ENCODE data around the gene STXBP5L. TPM values are rescaled to one million over a fixed set of nuclear protein-coding genes. Genes with fewer than 3 reads are reported as not detected.
"Not testable (repeated sequence)": the region's sequence is repeated elsewhere in the genome, so short reads cannot be mapped to it uniquely, and the experiment has no call there.

Gene STXBP5L
- polyA plus RNA-seq, 3 donors: 0.13 TPM; not detected in 2

DNA sequence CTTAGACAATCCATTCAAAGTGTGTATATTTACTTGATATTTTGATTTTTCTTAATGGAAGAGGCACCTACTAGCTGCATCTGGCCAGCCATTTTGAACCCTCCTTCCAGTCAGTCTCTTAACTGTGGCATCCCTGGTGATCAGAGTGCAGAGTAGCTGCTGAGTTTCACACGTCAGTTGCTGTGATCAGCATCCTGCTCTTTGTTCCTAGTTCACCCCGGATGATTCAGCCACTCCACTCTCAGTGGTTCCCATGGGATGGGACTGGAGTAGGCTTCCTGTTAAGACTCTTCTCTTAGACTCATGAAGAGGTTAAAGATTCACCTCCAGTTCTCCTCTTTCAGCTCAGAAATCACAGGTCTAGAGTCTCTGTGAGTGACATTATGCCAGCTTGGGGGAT, 75.8 kb downstream of the STXBP5L start:
- WGBS, 3 donors: 22 to 38% (median 23%) methylated on average over 2 of the region's 2 CpGs
- H3K27ac ChIP-seq (ENCODE audit: low read depth, low read length): no peak overlapping the region

DNA sequence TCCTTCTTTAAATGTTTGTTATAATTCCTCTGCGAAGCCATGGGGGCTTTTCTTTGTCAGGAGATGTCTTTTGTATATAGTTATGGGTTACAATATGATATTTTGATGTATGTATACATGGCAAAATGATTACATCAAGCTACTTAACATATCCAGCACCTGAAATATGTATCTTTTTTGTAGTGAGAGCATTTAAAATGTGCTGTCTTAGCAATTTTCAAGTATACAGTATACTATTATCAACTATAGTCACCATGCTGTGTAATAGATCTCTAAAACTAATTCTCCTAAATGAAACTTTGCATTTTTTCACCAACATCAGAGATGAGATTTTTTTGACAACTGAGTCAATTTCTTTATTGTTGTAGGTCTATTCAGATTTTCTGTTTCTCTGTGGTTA, 77.2 kb downstream of the STXBP5L start:
- H3K27ac ChIP-seq (ENCODE audit: low read depth, low read length): no peak overlapping the region
- 65 to 79% (median 69%) methylated on average over 1 of the region's 1 CpG for WGBS, 3 donors

DNA sequence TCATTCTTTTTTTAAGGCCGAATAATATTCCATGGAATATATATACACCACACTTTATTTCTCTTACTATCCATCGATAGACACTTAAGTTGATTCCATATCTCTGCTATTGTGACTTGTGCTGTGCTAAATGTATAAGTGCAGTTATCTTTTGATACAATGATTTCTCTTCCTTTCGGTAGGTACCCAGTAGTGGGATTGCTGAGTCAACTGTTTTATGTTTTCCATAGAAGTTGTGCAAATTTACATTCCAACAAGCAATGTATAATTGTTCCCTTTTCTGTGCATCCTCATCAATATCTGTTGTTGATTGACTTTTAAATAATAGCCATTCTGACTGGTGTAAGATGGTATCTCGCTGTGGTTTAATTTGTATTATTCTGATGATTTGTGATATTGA, 81.0 kb downstream of the STXBP5L start:
- WGBS, 3 donors: 91 to 93% (median 92%) methylated on average over 4 of the region's 4 CpGs
- H3K27ac ChIP-seq (ENCODE audit: low read depth, low read length): no peak overlapping the region

DNA sequence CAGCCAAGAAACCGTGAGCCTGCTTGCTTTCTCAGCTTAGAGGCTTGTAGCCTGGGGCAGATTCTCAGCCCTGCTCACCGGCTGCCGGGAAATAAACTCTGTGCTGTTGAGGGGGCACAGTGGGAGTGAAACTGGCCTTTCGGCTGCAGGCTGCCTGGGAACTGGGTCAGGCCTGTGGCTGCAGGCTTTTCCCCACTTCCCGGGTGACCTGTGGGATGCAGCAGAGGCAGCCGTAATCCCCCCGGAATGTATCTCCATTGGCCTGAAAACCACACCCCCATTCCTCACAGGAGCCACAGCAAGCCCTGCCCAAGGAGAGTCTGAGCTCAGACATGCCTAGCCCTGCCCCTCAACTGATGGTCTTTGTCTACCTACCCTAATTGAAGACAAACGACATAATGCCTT, 110.9 kb downstream of the STXBP5L start:
- no peak overlapping the region for H3K27ac ChIP-seq (ENCODE audit: low read depth, low read length)
- WGBS, 3 donors: 79 to 95% (median 81%) methylated on average over 8 of the region's 8 CpGs

GRCh38 chr3:121063628-121064027, 155.6 kb downstream of the STXBP5L start:
- H3K27ac ChIP-seq (ENCODE audit: low read depth, low read length): no peak overlapping the region
- WGBS, 3 donors: 64 to 81% (median 74%) methylated on average over 6 of the region's 6 CpGs

DNA sequence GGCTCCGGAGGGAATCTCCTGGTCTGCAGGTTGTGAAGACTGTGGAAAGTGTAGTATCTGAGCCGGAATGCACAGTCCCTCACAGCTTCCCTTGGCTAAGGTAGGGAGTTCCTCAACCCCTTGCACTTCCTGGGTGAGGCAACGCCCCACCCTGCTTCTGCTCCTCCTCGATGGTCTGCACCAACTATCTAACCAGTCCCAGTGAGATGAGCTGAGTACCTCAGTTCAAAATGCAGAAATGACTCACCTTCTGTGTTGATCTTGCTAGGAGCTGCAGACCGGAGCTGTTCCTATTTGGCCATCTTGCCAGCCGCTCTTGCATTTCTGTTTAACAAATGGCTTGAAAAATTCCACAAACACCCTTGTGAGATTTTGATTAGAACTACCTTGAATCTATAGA, 156.1 kb downstream of the STXBP5L start:
- 81 to 84% (median 81%) methylated on average over 6 of the region's 6 CpGs for WGBS, 3 donors
- no peak overlapping the region for H3K27ac ChIP-seq (ENCODE audit: low read depth, low read length)

GRCh38 chr3:121072133-121072532, 164.1 kb downstream of the STXBP5L start:
- WGBS, 3 donors: 43 to 52% (median 48%) methylated on average over 6 of the region's 6 CpGs
- no peak overlapping the region for H3K27ac ChIP-seq (ENCODE audit: low read depth, low read length)

GRCh38 chr3:121073011-121073410, 165.0 kb downstream of the STXBP5L start:
- no peak overlapping the region for H3K27ac ChIP-seq (ENCODE audit: low read depth, low read length)
- WGBS, 3 donors: 85 to 87% (median 85%) methylated on average over 7 of the region's 7 CpGs

DNA sequence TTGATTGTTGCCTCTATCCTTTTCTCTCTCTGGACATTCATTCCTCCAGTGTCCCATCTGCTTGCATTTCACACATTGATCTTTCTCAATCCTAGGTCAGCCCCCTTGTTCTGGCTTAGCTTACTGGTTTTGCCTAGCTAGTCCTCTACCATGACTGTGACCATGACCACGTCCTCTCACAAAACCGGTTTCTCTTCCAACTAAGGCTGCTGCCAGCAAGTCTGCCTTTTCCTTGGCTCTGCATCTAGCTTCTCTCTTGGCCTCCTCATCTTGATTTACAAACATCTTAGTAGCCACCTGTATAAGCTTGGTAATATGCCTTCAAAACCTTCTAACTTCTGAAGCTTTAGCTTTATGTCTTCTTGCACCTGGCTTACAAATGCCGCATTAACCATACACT, 167.2 kb downstream of the STXBP5L start:
- H3K27ac ChIP-seq (ENCODE audit: low read depth, low read length): no peak overlapping the region
- WGBS, 3 donors: 82 to 94% (median 87%) methylated on average over 3 of the region's 3 CpGs

DNA sequence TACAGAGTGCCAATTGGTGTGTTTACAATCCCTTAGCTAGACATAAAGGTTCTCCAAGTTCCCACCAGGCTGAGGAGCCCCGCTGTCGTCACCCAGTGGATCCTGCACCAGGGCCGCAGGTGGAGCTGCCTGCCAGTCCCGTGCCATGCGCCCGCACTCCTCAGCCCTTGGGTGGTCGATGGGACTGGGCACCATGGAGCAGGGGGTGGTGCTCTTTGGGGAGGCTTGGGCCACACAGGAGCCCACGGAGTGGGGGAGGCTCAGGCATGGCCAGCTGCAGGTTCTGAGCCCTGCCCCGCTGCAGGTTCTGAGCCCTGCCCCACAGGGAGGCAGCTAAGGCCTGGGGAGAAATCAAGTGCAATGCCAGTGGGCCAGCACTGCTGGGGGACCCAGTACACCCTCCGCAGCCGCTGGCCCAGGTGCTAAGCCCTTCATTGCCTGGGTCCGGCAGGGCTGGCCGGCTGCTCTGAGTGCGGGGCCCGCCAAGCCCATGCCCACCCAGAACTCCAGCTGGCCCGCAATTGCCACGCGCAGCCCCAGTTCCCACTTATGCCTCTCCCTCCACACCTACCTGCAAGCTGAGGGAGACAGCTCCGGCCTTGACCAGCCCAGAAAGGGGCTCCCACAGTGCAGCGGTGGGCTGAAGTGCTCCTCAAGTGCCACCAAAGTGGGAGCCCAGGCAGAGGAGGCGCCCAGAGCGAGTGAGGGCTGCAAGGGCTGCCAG, 170.5 kb downstream of the STXBP5L start:
- 92 to 95% (median 93%) methylated on average over 20 to 22 of the region's 22 CpGs for WGBS, 3 donors
- not testable (repeated sequence) for H3K27ac ChIP-seq (ENCODE audit: low read depth, low read length)

DNA sequence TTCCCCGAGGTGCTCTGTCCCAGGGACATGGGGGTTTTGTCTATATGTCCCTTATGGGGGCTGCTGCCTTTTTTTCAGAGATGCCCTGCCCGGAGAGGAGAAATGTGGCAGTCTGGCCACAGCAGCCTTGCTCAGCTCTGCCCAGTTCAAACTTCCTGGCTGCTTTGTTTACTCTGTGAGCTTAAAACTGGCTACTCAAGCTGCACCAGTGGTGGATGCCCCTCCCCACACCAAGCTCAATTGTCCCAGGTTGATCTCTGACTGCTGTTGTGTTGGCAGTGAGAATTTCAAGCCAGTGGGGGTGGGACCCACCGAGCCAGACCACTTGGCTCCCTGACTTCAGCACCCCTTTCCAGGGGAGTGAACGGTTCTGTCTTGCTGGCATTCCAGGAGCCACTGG, 188.9 kb downstream of the STXBP5L start:
- 26 to 46% (median 41%) methylated on average over 4 of the region's 4 CpGs for WGBS, 3 donors
- no peak overlapping the region for H3K27ac ChIP-seq (ENCODE audit: low read depth, low read length)

DNA sequence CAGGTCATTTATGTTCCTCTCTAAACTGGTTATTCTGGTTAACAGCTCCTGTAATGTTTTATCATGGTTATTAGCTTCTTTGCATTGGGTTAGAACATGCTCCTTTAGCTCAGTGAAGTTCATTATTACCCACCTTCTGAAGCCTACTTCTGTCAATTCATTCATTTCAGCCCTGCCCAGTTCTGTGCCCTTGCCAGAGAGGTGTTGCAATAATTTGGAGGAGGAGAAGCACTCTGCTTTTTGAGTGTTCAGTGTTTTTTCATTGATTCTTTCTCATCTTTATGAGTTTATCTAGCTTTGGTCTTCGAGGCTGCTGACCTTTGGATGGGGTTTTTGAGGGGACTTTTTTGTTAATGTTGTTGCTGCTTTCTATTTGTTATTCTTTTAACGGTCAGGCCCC, 203.1 kb downstream of the STXBP5L start:
- WGBS, 3 donors: 58 to 72% (median 67%) methylated on average over 2 of the region's 2 CpGs

DNA sequence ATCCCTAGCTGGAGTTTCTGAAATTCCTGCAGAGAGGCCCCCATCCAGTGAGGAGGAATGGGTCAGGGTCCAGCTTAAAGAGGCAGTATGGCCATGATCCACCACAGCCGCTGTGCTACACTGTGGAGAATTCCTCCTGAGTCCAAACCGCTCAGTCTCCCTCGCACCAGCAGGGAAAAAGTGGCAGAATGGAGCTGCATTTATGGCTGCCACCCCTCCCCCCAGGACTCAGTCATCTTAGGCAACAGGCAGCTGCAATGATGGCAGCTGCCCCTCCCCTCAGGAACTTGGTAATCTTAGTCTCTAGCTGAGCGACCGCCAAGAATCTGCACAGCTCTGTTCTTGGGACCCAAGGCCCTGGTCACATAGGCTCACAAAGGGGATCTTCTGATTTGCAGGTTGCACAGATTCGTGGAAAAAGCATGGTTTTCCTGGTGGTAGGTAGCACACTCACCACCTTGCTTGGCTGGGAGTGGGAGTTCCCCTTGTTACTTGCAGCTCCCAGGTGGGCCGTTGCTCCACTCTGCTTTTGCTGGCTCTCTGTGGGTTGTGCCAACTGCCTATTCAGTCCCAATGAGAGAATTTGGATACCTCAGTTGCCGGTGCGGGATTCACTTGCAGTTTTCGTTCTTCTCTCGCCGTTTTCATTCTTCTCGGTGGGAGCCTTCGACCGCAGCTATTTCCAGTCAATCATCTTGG, 204.1 kb downstream of the STXBP5L start:
- H3K27ac ChIP-seq (ENCODE audit: low read depth, low read length): no peak overlapping the region
- WGBS, 3 donors: 79 to 83% (median 81%) methylated on average over 15 of the region's 15 CpGs

More for the DNA sequence above, 203.1 kb downstream of the STXBP5L start:
- H3K27ac ChIP-seq (ENCODE audit: low read depth, low read length): not testable (repeated sequence)

DNA sequence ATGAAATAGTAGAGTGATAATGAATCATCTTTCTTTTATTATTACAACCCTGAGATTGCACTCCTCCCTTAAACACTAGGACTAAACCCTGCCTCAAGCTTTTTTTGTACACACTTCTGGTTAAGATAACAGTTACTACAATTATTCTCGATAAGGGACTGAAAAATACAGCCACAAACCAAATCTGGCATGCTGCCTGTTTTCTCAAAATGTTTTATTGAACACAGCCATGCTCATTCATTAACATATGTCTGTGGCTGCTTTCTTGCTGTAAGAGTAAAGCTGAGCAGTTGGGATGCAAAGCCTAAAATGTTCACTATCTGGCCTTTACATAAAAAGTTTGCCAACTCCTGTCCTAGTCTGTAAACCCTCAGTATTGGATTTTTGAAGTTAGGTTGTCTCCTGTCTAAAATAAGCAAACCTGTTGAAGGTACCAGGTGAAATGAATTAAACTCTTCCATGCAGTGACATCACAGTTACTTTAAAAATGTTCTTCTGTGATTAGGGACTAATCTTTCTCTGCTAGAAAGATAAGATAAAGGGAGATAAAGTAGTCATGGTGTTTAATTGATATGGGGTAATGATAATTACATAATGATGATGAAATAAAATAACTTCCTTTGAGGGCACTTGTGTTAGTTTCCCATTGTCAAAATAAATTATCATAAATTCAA, 218.2 kb downstream of the STXBP5L start:
- WGBS, 3 donors: 18 to 42% (median 19%) methylated on average over 1 of the region's 1 CpG
- H3K27ac ChIP-seq (ENCODE audit: low read depth, low read length): no peak overlapping the region

DNA sequence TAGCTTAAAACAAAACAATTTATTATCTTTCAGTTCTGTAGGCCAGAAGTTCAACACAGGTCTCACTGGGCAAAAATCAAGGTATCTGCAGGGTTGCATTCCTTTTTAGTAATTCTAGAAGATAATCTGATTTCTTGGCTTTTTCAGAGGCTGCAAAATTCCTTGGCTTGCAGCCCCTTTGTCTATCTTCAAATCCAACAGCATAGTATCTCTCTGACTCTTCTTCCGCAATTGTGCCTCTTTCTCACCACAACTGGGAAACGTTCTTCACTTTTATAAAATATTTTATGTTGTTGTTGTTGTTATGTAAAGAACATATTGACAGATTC, 218.7 kb downstream of the STXBP5L start:
- 81 to 87% (median 83%) methylated on average over 2 of the region's 2 CpGs for WGBS, 3 donors
- no peak overlapping the region for H3K27ac ChIP-seq (ENCODE audit: low read depth, low read length)

DNA sequence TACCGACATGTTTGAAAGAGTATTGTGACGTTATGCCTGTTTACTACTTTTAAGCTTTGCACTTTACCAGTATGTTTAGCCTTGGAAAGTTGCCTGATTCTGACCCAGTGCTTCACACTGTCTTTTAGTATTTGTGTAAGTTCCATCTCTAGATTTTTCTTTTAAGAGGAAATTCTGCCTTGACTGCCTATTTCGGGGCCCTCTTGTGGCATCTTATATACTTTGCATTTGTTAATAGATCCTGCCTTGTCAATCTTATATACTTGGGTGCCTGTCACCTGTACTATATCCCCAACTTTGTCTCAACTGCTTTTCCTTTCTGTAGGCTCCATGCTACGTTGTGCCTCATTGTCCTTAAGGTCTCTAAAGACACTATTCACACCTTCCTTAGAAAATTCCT, 244.6 kb downstream of the STXBP5L start:
- no peak overlapping the region for H3K27ac ChIP-seq (ENCODE audit: low read depth, low read length)
- 55 to 73% (median 70%) methylated on average over 4 of the region's 4 CpGs for WGBS, 3 donors

DNA sequence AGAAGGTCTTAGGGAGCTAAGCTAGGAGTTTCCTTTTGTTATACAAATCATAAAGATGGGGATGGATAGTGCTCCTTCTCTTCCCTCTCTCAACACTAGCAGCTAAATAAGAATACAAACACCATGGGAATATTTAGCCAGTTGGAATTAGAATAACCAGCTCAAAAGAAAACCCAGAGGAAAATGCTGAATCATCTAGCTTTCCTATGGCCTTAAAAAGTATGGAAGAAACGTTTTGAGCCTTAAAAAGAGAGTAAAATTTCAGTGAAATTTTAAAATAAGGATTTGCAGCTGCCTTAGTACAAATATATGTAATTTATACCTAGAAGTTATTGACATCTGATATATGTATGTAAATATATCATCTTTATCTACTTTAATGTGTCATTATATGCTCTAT, 245.8 kb downstream of the STXBP5L start:
- WGBS, 3 donors: 2 to 4% (median 4%) methylated on average over 1 of the region's 1 CpG
- no peak overlapping the region for H3K27ac ChIP-seq (ENCODE audit: low read depth, low read length)

DNA sequence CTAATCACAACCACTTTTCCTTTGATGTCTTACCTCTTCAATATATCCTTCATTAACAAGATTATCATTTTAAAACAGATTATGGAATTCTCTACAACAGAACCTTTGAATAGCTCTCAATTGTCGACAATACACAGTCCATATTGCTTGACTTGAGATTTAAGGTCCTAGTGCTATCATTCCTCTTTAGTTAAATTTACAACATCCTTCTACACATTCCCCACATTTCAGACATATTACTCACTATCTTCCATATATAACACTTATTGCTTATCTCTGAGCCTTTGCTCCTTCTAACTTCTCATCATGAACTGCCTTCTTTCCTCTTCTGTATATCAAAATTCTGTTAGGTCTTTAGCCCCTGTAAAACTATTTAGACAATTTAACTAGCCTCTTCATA, 247.0 kb downstream of the STXBP5L start:
- no peak overlapping the region for H3K27ac ChIP-seq (ENCODE audit: low read depth, low read length)
- WGBS, 3 donors: 56 to 84% (median 68%) methylated on average over 1 of the region's 1 CpG

DNA sequence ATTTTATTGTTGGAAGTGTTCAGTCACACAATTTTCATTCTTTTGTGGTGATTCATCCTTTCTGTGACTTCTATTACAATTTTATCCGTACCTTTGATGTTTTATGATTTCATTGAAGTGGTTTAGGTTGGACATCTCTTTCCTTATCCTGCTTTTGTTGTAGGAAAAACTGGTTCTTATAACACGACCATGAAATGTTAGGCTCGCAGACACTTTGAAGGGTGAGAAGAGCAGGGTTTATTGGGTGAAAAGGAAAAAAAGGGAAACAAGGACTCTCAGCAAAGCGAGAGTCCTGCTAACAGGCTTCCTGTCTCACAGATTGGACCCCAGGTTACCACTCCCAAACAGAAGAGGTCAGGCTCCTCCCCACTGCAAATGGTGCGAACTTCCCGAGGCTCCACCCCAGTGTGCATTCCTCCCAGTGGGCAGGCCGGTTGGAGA, 257.4 kb downstream of the STXBP5L start:
- H3K27ac ChIP-seq (ENCODE audit: low read depth, low read length): no peak overlapping the region
- 67 to 69% (median 68%) methylated on average over 7 of the region's 7 CpGs for WGBS, 3 donors

Data from adipose tissue (tissue), 3 donors.